Stimulated activated CD8-positive, alpha-beta memory T cell treated with anti-CD3 and anti-CD28 coated beads, Interleukin-12 subunit alpha, Interleukin-12 subunit beta, amount 100 ng/mL, for 4 hours (primary cell): Measurements from ENCODE around the gene CCDC127.
"Not testable (repeated sequence)": the region's sequence is repeated elsewhere in the genome, so short reads cannot be mapped to it uniquely, and the experiment has no call there.

ENCODE experiments used
- DNase-seq: peaks from one replicate; pipeline ENCODE4 v3.0.0-alpha.2; 2020; ENCODE audit warnings: low read depth

CCDC127 gene

GRCh38 chr5:217494-218456 is at the start of gene CCDC127, which contains the start of gene SDHA:
Gene CCDC127, minus strand, starts transcription at chr5:218153. Its CDS starts 1,304 bp downstream, at chr5:216849.
Gene SDHA, plus strand, starts transcription at chr5:218320. Its CDS starts 36 bp downstream, at chr5:218356.
- peak; percentile 97 for DNase-seq

- no peak for DNase-seq
These were observed 49.8 kb upstream of the CCDC127 start for GRCh38 chr5:267716-268115.

GRCh38 chr5:266311-267026 is 48.5 kb upstream of the CCDC127 start:
- not testable (repeated sequence) for DNase-seq

- no peak for DNase-seq
These were observed 46.4 kb upstream of the CCDC127 start for GRCh38 chr5:264338-264737.

GRCh38 chr5:263275-263974 is 45.5 kb upstream of the CCDC127 start:
- DNase-seq: not testable (repeated sequence)

- DNase-seq: no peak
These were observed 39.2 kb upstream of the CCDC127 start for GRCh38 chr5:257148-257547.

GRCh38 chr5:256347-256746 is 38.4 kb upstream of the CCDC127 start:
- DNase-seq: not testable (repeated sequence)

- DNase-seq: not testable (repeated sequence)
These were observed 37.2 kb upstream of the CCDC127 start for GRCh38 chr5:255116-255515.

GRCh38 chr5:254322-254721 is 36.4 kb upstream of the CCDC127 start:
- not testable (repeated sequence) for DNase-seq

- no peak for DNase-seq
These were observed 34.6 kb upstream of the CCDC127 start for GRCh38 chr5:252546-252945.

- not testable (repeated sequence) for DNase-seq
These were observed 34.0 kb upstream of the CCDC127 start for GRCh38 chr5:251975-252374.

GRCh38 chr5:251538-251937 is 33.6 kb upstream of the CCDC127 start:
- DNase-seq: not testable (repeated sequence)

- not testable (repeated sequence) for DNase-seq
These were observed 33.1 kb upstream of the CCDC127 start for GRCh38 chr5:251016-251415.

- not testable (repeated sequence) for DNase-seq
These were observed 32.4 kb upstream of the CCDC127 start for GRCh38 chr5:250396-250795.

- DNase-seq: not testable (repeated sequence)
These were observed 27.8 kb upstream of the CCDC127 start for GRCh38 chr5:245717-246116.

GRCh38 chr5:243683-244367 is 25.9 kb upstream of the CCDC127 start:
- DNase-seq: not testable (repeated sequence)

- DNase-seq: not testable (repeated sequence)
These were observed 23.2 kb upstream of the CCDC127 start for GRCh38 chr5:241045-241669.

GRCh38 chr5:240550-240949 is 22.6 kb upstream of the CCDC127 start:
- DNase-seq: not testable (repeated sequence)

- DNase-seq: not testable (repeated sequence)
These were observed 20.0 kb upstream of the CCDC127 start for GRCh38 chr5:237931-238330.

GRCh38 chr5:235527-235926 is 17.6 kb upstream of the CCDC127 start:
- not testable (repeated sequence) for DNase-seq

GRCh38 chr5:234450-234849 is 16.5 kb upstream of the CCDC127 start:
- DNase-seq: no peak
